ENCODE results near the gene CYB561. TPM values are rescaled to one million over a fixed set of nuclear protein-coding genes. Genes with fewer than 3 reads are reported as not detected.

The CYB561 gene
- total RNA-seq, 1 experiment from 2014 or later = 52.1 TPM

DNA sequence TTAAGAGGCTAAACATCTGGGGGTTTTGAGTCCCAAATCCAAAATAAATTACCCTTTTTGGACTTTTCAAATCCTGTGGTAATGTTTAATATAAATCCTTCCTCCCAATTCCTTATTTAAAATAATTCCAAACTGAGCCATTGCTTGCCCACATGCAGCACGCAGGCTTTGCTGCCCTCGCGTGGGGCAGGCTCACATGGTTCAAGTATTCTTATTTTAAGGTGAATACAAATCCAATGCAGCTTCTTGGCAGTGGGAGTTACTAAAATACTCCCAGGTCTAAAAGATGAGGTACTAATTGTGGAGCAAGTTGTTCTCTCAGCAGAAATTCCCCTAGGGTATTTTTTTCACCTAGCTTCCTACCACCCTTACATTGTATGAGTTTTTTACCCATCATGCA, 33.0 kb downstream of the CYB561 start:
- no peak overlapping the region for H3K4me3 Mint-ChIP-seq (ENCODE audit: low read depth, unreplicated experiment)
- CTCF ChIA-PET = no interaction called here
- no peak for DNase-seq
- H3K36me3 Mint-ChIP-seq (ENCODE audit: insufficient read depth, unreplicated experiment) = no peaks in the 10 kb centered on the region
- intact Hi-C loops (cut with micrococcal nuclease; ENCODE audit: unreplicated experiment) = no loop called here
- H3K9me3 Mint-ChIP-seq (ENCODE audit: low read depth, unreplicated experiment) = no peaks in the 10 kb centered on the region
- H3K27me3 Mint-ChIP-seq (ENCODE audit: unreplicated experiment) = no peaks in the 10 kb centered on the region
- no peaks in the 10 kb centered on the region for H3K4me1 Mint-ChIP-seq (ENCODE audit: low read depth, unreplicated experiment)
- TF ChIP-seq, protein P1, sequence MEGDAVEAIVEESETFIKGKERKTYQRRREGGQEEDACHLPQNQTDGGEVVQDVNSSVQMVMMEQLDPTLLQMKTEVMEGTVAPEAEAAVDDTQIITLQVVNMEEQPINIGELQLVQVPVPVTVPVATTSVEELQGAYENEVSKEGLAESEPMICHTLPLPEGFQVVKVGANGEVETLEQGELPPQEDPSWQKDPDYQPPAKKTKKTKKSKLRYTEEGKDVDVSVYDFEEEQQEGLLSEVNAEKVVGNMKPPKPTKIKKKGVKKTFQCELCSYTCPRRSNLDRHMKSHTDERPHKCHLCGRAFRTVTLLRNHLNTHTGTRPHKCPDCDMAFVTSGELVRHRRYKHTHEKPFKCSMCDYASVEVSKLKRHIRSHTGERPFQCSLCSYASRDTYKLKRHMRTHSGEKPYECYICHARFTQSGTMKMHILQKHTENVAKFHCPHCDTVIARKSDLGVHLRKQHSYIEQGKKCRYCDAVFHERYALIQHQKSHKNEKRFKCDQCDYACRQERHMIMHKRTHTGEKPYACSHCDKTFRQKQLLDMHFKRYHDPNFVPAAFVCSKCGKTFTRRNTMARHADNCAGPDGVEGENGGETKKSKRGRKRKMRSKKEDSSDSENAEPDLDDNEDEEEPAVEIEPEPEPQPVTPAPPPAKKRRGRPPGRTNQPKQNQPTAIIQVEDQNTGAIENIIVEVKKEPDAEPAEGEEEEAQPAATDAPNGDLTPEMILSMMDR (IDR thresholded peaks at IDR 0.05; ENCODE audit: unreplicated experiment) = no peak
- BruUV-seq (replicated peaks) = no TSS peak
- no peak overlapping the region for H3K27ac Mint-ChIP-seq (ENCODE audit: unreplicated experiment)

DNA sequence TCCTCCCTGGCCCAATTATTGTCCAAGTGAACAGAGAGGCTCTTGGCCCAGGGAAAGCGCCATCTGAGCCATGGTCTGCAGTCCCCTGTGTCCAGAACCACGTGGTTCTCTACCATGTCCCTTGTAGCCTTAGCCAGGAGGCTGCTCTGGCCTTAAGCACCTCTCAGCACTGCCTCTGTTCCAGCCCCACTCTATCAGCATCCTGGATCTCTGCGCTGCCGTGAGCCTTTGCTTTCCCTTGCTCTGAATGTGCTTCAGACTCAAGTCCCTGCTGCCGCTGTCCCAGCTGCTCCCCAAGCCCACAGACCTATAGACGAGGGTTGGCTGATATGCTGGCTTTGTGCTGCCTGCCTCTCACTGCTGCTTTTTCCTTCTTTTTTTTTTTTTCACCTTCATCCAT, 33.9 kb downstream of the CYB561 start:
- Mint-ChIP-seq H3K9me3 (ENCODE audit: low read depth, unreplicated experiment) (no peaks in the 10 kb centered on the region), H3K4me3 (ENCODE audit: low read depth, unreplicated experiment) (no peak overlapping the region), H3K4me1 (ENCODE audit: low read depth, unreplicated experiment) (no peaks in the 10 kb centered on the region), H3K27ac (ENCODE audit: unreplicated experiment) (no peak overlapping the region), H3K27me3 (ENCODE audit: unreplicated experiment) (no peaks in the 10 kb centered on the region), H3K36me3 (ENCODE audit: insufficient read depth, unreplicated experiment) (no peaks in the 10 kb centered on the region)
- DNase-seq = no peak
- no TSS peak for BruUV-seq (replicated peaks)
- intact Hi-C loops (cut with micrococcal nuclease; ENCODE audit: unreplicated experiment) = no loop called here
- TF ChIP-seq, protein P1 (IDR thresholded peaks at IDR 0.05; ENCODE audit: unreplicated experiment) = no peak
- CTCF ChIA-PET = no interaction called here

DNA sequence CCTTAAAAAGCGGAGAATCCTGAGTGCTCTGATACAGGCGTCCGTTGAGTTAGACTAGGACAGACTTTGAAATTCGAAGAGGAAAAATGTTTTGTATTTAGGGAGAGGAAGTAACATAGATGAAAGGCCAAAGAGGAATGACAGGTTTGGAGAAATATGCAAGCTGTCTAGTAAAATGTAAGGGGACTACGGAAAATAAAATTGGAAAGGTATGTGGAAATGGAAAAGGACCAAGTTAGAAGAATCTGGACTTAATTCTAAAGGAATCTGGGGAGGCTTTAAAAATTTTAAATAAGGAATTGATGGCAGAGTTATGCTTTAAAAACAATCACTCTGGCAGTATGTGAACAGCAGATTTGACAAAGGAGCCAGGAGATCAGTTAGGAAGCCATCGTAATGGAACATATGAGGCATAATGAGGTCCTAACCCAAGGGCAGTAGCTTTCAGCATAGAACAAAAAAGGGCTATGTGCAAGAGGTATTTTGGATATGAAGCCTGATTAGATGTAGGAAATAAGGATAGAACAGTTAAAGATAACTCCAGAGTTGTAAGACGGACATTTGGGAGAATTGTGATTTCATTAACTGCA, 38.3 kb downstream of the CYB561 start:
- intact Hi-C loops (cut with micrococcal nuclease; ENCODE audit: unreplicated experiment) = loop anchor here (2.0 kb wide), 2 partner anchors 413 to 705 kb away; no protein-coding TSS in a partner anchor
- no TSS peak for BruUV-seq (replicated peaks)
- Mint-ChIP-seq H3K36me3 (ENCODE audit: insufficient read depth, unreplicated experiment) (no peaks in the 10 kb centered on the region), H3K9me3 (ENCODE audit: low read depth, unreplicated experiment) (no peaks in the 10 kb centered on the region), H3K27ac (ENCODE audit: unreplicated experiment) (no peak overlapping the region), H3K27me3 (ENCODE audit: unreplicated experiment) (no peaks in the 10 kb centered on the region), H3K4me3 (ENCODE audit: low read depth, unreplicated experiment) (no peak overlapping the region), H3K4me1 (ENCODE audit: low read depth, unreplicated experiment) (no peaks in the 10 kb centered on the region)
- no peak for DNase-seq
- CTCF ChIA-PET = interaction anchor here (1.4 kb wide), 1 partner anchor 412 kb away, joined by 20 read pairs; no protein-coding TSS in a partner anchor
- TF ChIP-seq, protein P1 (IDR thresholded peaks at IDR 0.05; ENCODE audit: unreplicated experiment) = no peak

DNA sequence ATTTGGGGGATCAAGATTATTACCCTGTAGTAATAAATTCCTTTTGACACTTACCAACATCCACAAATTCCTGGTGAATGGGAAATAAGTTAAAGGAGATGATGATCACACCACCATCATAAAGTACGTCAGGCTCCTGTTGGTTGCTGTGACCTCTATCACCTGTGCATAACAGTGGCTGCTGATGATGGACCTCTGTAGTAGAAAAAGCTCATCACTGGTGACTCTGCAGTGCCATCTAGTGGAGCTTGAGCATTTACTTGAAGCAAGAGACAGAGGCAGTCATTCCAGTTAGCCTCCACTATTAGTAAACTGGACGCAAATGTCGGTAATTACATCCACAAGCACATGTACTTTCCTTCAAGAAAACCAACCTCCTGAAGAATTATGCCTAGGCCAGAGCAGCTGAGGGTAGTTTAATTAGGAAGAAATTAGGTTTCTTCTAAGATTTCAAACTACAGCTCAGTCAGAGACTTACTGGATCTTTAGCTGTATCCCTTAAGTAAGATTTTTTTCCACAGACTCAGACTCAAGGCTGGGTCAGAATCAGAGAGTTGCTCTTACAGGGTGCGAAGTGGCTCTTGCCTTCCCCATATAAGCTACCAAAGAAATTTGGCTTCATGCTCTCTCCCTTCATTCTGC, 39.3 kb downstream of the CYB561 start:
- CTCF ChIA-PET = interaction anchor here (0.5 to 2.0 kb wide), 5 partner anchors 291 to 946 kb away, joined by 3 to 30 read pairs (median 12); no protein-coding TSS in a partner anchor
- Mint-ChIP-seq H3K4me3 (ENCODE audit: low read depth, unreplicated experiment) (no peak overlapping the region), H3K27ac (ENCODE audit: unreplicated experiment) (no peak overlapping the region), H3K4me1 (ENCODE audit: low read depth, unreplicated experiment) (no peaks in the 10 kb centered on the region), H3K27me3 (ENCODE audit: unreplicated experiment) (no peaks in the 10 kb centered on the region), H3K9me3 (ENCODE audit: low read depth, unreplicated experiment) (no peaks in the 10 kb centered on the region), H3K36me3 (ENCODE audit: insufficient read depth, unreplicated experiment) (no peaks in the 10 kb centered on the region)
- intact Hi-C loops (cut with micrococcal nuclease; ENCODE audit: unreplicated experiment) = loop anchor here (1.0 to 2.0 kb wide), 4 partner anchors 325 to 735 kb away; no protein-coding TSS in a partner anchor
- DNase-seq = peak; percentile 67
- no TSS peak for BruUV-seq (replicated peaks)
- TF ChIP-seq, protein P1 (IDR thresholded peaks at IDR 0.05; ENCODE audit: unreplicated experiment) = peak; percentile 62

All from Calu3 (cell line).